Measurements from ENCODE around the gene KCNIP4. TPM values are rescaled to one million over a fixed set of nuclear protein-coding genes. Genes with fewer than 3 reads are reported as not detected.

Gene KCNIP4
- polyA plus RNA-seq, 4 donors: 1.3 to 3.7 TPM; not detected in 2

DNA sequence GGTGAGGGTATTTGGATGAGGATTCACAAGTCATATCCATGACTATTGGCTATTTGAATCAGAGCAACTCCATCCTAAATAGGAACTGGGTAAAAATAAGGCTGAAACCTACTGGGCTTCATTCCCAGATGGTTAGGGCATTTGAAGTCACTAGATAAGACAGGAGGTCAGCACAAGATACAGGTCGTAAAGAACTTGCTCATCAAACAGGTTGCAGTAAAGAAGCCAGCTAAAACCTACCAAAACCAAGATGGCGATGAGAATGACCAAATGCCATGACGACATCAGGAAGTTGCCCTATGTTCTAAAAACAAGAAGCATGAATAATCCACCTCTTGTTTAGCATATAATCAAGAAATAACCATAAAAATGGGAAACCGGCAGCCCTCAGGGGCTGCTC lies 1023.4 kb downstream of the KCNIP4 start:
- no peak overlapping the region for H3K4me3 ChIP-seq (ENCODE audit: low read depth in 1 of 3, low read length in 3 of 3)
- no peak for FAIRE-seq
- H3K9me3 ChIP-seq (ENCODE audit: control insufficient read depth in 2 of 2, insufficient read depth in 1 of 2, low read depth in 1 of 2, low read length in 1 of 2): no peaks in the 10 kb centered on the region
- no peak overlapping the region for H3K27ac ChIP-seq (ENCODE audit: low read depth in 1 of 3, low read length in 2 of 3)
- no peaks in the 10 kb centered on the region for H3K36me3 ChIP-seq (ENCODE audit: control insufficient read depth in 3 of 3, insufficient read depth in 2 of 3, low read depth in 1 of 3, low read length in 3 of 3)
- no peaks in the 10 kb centered on the region for H3K4me1 ChIP-seq (ENCODE audit: control insufficient read depth in 3 of 3, insufficient read depth in 2 of 3, low read depth in 1 of 3, low read length in 2 of 3)
- no peaks in the 10 kb centered on the region for H3K27me3 ChIP-seq (ENCODE audit: control insufficient read depth in 3 of 3, insufficient read depth in 3 of 3, low read length in 3 of 3)
- 69 to 83% (median 77%) methylated on average over 4 of the region's 4 CpGs for WGBS, 3 donors
- DNase-seq: no peak

DNA sequence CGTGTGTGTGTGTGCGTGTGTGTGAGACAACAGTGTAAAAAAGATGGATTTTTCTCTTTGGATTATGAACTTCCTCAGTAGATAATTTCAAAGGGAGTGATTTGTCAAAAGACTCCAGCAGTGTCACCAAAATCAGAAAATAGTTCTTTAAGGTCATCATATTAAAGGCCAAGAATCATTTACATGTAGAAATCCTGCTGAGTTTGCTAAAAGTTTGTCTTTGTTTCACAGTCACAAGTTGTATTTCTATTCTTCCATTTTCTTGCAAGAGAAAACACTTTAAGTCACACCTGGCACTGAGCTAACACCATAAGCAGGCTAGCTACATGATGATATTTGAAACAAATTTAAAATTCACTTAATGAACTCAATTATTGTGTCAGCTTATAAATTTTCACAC lies 1025.6 kb downstream of the KCNIP4 start:
- Histone ChIP-seq H3K4me1 (ENCODE audit: control insufficient read depth in 3 of 3, insufficient read depth in 2 of 3, low read depth in 1 of 3, low read length in 2 of 3) (no peaks in the 10 kb centered on the region), H3K4me3 (ENCODE audit: low read depth in 1 of 3, low read length in 3 of 3) (no peak overlapping the region), H3K27me3 (ENCODE audit: control insufficient read depth in 3 of 3, insufficient read depth in 3 of 3, low read length in 3 of 3) (no peaks in the 10 kb centered on the region), H3K36me3 (ENCODE audit: control insufficient read depth in 3 of 3, insufficient read depth in 2 of 3, low read depth in 1 of 3, low read length in 3 of 3) (no peaks in the 10 kb centered on the region), H3K27ac (ENCODE audit: low read depth in 1 of 3, low read length in 2 of 3) (no peak overlapping the region), H3K9me3 (ENCODE audit: control insufficient read depth in 2 of 2, insufficient read depth in 1 of 2, low read depth in 1 of 2, low read length in 1 of 2) (no peaks in the 10 kb centered on the region)
- DNase-seq (no peak), FAIRE-seq (no peak)
- WGBS, 3 donors: 86 to 91% (median 89%) methylated on average over 2 of the region's 2 CpGs

DNA sequence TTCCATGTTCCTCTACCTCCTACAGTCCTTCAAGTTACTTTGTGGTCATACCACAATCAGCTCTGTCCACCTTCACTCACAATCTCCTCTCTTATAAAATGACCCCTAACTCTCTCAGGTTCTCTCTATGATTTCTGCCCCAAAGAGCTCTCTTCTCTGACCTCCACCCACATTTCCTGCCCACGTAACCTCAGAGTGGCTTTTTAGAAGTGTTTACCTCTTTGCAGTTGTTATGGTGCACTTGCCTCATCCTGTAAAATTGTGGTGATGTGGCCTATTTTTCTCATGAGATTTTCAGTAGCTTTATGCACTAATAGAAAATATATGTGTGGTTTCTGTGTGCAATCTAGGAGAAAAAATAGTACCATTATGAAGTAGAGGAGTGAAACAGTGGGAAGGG lies 1032.5 kb downstream of the KCNIP4 start:
- Histone ChIP-seq H3K9me3 (ENCODE audit: control insufficient read depth in 2 of 2, insufficient read depth in 1 of 2, low read depth in 1 of 2, low read length in 1 of 2) (no peaks in the 10 kb centered on the region), H3K27me3 (ENCODE audit: control insufficient read depth in 3 of 3, insufficient read depth in 3 of 3, low read length in 3 of 3) (no peaks in the 10 kb centered on the region), H3K4me3 (ENCODE audit: low read depth in 1 of 3, low read length in 3 of 3) (no peak overlapping the region), H3K27ac (ENCODE audit: low read depth in 1 of 3, low read length in 2 of 3) (no peak overlapping the region), H3K4me1 (ENCODE audit: control insufficient read depth in 3 of 3, insufficient read depth in 2 of 3, low read depth in 1 of 3, low read length in 2 of 3) (no peaks in the 10 kb centered on the region), H3K36me3 (ENCODE audit: control insufficient read depth in 3 of 3, insufficient read depth in 2 of 3, low read depth in 1 of 3, low read length in 3 of 3) (no peaks in the 10 kb centered on the region)
- FAIRE-seq (no peak), DNase-seq (peak; percentile 1 to 40)
- 40 to 59% (median 42%) methylated on average over 1 of the region's 1 CpG for WGBS, 3 donors

DNA sequence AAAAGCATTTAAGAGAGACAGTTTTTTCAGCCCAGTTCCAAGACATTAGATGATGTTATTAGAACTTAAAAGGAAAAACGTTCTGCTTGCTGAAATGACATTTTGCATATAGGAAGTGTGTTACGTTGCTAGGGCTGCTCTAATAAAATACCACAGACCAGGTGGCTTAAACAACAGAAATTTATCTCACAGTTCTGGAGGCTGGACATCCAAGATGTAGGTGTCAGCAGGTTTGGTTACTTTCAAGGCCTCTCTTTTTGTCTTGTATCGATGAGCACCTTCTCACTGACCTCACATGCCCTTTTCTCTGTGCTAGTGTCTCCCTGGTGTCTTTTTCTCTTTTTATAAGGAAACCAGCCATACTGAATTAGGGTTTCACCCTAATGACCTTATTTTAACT lies 1043.6 kb downstream of the KCNIP4 start:
- Histone ChIP-seq H3K36me3 (ENCODE audit: control insufficient read depth in 3 of 3, insufficient read depth in 2 of 3, low read depth in 1 of 3, low read length in 3 of 3) (no peaks in the 10 kb centered on the region), H3K4me1 (ENCODE audit: control insufficient read depth in 3 of 3, insufficient read depth in 2 of 3, low read depth in 1 of 3, low read length in 2 of 3) (no peaks in the 10 kb centered on the region), H3K9me3 (ENCODE audit: control insufficient read depth in 2 of 2, insufficient read depth in 1 of 2, low read depth in 1 of 2, low read length in 1 of 2) (no peaks in the 10 kb centered on the region), H3K27me3 (ENCODE audit: control insufficient read depth in 3 of 3, insufficient read depth in 3 of 3, low read length in 3 of 3) (no peaks in the 10 kb centered on the region), H3K4me3 (ENCODE audit: low read depth in 1 of 3, low read length in 3 of 3) (no peak overlapping the region), H3K27ac (ENCODE audit: low read depth in 1 of 3, low read length in 2 of 3) (no peak overlapping the region)
- DNase-seq (no peak), FAIRE-seq (no peak)
- WGBS, 3 donors: 65 to 76% (median 70%) methylated on average over 3 of the region's 3 CpGs

DNA sequence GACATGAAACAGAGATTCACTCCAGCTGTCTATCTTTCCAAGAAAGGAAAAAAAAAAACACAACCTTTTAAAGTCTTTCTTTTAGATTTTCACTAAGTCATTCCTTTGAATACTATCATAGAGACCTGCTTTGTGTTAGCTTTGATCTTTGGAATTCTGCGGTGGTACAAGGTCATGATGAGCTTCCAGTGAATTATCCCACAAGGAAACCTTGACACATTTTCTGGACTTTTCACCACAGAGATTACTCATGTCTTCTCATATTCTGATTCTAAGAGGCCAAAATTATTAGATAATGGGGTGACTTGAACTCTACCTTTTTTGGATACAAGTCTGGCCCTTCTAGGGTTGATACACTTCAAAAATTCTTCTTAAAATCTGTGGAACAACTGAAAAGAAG lies 1046.7 kb downstream of the KCNIP4 start:
- no peaks in the 10 kb centered on the region for H3K4me1 ChIP-seq (ENCODE audit: control insufficient read depth in 3 of 3, insufficient read depth in 2 of 3, low read depth in 1 of 3, low read length in 2 of 3)
- no peaks in the 10 kb centered on the region for H3K36me3 ChIP-seq (ENCODE audit: control insufficient read depth in 3 of 3, insufficient read depth in 2 of 3, low read depth in 1 of 3, low read length in 3 of 3)
- H3K27me3 ChIP-seq (ENCODE audit: control insufficient read depth in 3 of 3, insufficient read depth in 3 of 3, low read length in 3 of 3): no peaks in the 10 kb centered on the region
- no peak overlapping the region for H3K4me3 ChIP-seq (ENCODE audit: low read depth in 1 of 3, low read length in 3 of 3)
- no peak overlapping the region for H3K27ac ChIP-seq (ENCODE audit: low read depth in 1 of 3, low read length in 2 of 3)
- H3K9me3 ChIP-seq (ENCODE audit: control insufficient read depth in 2 of 2, insufficient read depth in 1 of 2, low read depth in 1 of 2, low read length in 1 of 2): no peaks in the 10 kb centered on the region
- DNase-seq (no peak), FAIRE-seq (no peak)
- 81 to 91% (median 86%) methylated on average over 1 of the region's 1 CpG for WGBS, 3 donors

DNA sequence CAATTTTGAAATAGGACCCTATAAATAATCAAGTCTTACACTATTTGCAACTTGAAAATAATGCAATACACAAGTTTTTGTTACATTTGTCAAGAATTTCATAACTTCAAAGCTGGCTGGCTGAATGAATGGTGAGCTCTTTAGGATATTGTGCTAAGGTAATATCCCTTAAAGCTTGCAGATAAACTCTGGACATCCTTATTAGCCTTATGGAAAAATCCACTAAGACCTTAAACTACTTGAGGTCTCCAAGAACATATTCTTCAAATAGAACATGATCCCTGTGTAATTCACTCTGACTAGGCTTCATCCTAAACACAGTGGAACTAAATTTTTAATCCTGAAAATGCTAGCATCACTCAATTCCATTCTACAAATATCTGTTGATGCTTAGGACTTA lies 1049.0 kb downstream of the KCNIP4 start:
- Histone ChIP-seq H3K4me3 (ENCODE audit: low read depth in 1 of 3, low read length in 3 of 3) (no peak overlapping the region), H3K4me1 (ENCODE audit: control insufficient read depth in 3 of 3, insufficient read depth in 2 of 3, low read depth in 1 of 3, low read length in 2 of 3) (no peaks in the 10 kb centered on the region), H3K27ac (ENCODE audit: low read depth in 1 of 3, low read length in 2 of 3) (no peak overlapping the region), H3K27me3 (ENCODE audit: control insufficient read depth in 3 of 3, insufficient read depth in 3 of 3, low read length in 3 of 3) (no peaks in the 10 kb centered on the region), H3K9me3 (ENCODE audit: control insufficient read depth in 2 of 2, insufficient read depth in 1 of 2, low read depth in 1 of 2, low read length in 1 of 2) (no peaks in the 10 kb centered on the region), H3K36me3 (ENCODE audit: control insufficient read depth in 3 of 3, insufficient read depth in 2 of 3, low read depth in 1 of 3, low read length in 3 of 3) (no peaks in the 10 kb centered on the region)
- no peak for FAIRE-seq
- DNase-seq: no peak

DNA sequence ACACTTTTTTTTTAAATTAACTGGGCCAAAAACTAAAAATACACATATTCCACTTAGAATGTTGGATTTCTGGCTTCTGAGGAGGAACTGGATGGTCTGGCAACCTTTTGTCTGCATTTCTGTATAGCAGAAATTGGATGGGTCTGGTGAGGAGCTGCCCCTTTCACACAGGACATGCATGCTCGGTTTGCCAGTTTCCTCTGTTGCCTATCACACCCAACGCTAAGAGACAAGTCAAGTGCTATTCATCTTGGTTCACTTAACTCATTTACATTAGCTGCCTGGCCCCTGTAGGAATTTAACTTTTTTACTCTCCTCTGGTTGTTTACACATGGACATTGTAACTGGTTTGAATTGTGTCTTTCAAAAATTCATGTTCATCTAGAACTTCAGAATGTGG lies 1052.6 kb downstream of the KCNIP4 start:
- no peak for DNase-seq
- WGBS, 3 donors: 58 to 80% (median 76%) methylated on average over 2 of the region's 2 CpGs
- no peak overlapping the region for H3K27ac ChIP-seq (ENCODE audit: low read depth in 1 of 3, low read length in 2 of 3)

DNA sequence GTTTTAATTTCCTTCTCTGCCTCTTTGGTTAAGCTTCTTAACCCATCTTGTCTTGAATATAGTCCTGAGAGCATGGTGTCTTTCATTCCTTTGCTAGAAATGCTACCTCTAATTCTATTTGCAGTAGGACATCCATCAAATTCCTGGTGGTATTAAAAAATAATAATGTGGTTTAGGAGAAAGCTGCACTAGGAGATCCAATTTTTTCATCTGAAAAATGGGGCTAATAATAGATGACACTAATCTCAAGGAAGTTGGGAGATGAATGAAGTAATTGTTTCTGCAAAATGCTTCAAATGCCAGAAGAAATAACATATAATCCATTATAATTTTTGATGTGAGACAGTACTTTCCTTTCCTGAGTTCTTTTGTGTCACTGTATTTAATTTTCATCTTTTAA lies 1053.4 kb downstream of the KCNIP4 start:
- H3K4me1 ChIP-seq (ENCODE audit: control insufficient read depth in 3 of 3, insufficient read depth in 2 of 3, low read depth in 1 of 3, low read length in 2 of 3): no peaks in the 10 kb centered on the region
- no peak overlapping the region for H3K27ac ChIP-seq (ENCODE audit: low read depth in 1 of 3, low read length in 2 of 3)
- H3K27me3 ChIP-seq (ENCODE audit: control insufficient read depth in 3 of 3, insufficient read depth in 3 of 3, low read length in 3 of 3): no peaks in the 10 kb centered on the region
- DNase-seq (no peak), FAIRE-seq (no peak)
- no peaks in the 10 kb centered on the region for H3K36me3 ChIP-seq (ENCODE audit: control insufficient read depth in 3 of 3, insufficient read depth in 2 of 3, low read depth in 1 of 3, low read length in 3 of 3)
- no peak overlapping the region for H3K4me3 ChIP-seq (ENCODE audit: low read depth in 1 of 3, low read length in 3 of 3)
- no peaks in the 10 kb centered on the region for H3K9me3 ChIP-seq (ENCODE audit: control insufficient read depth in 2 of 2, insufficient read depth in 1 of 2, low read depth in 1 of 2, low read length in 1 of 2)

More for the DNA sequence above, 1052.6 kb downstream of the KCNIP4 start:
- Histone ChIP-seq H3K4me1 (ENCODE audit: control insufficient read depth in 3 of 3, insufficient read depth in 2 of 3, low read depth in 1 of 3, low read length in 2 of 3) (no peaks in the 10 kb centered on the region), H3K4me3 (ENCODE audit: low read depth in 1 of 3, low read length in 3 of 3) (no peak overlapping the region), H3K27me3 (ENCODE audit: control insufficient read depth in 3 of 3, insufficient read depth in 3 of 3, low read length in 3 of 3) (no peaks in the 10 kb centered on the region), H3K9me3 (ENCODE audit: control insufficient read depth in 2 of 2, insufficient read depth in 1 of 2, low read depth in 1 of 2, low read length in 1 of 2) (no peaks in the 10 kb centered on the region), H3K36me3 (ENCODE audit: control insufficient read depth in 3 of 3, insufficient read depth in 2 of 3, low read depth in 1 of 3, low read length in 3 of 3) (no peaks in the 10 kb centered on the region)
- FAIRE-seq: no peak

DNA sequence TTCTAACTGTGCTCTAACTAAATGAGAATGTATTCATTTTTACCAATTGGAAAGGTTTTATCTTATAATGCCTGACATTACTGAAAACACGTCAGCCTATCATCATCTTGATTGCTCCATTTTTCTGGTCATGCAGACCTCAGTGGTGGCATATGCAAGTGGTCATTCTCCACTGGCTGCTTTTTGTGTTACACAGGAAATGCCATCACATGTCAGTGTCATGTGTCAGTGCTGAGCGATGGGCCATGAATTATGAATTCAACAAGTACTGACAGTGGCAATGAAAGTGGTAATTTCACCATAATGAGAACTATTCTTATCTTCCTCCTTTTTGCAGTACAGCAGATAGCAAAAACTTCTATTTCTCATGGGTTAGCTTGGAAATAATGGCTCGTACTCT lies 1057.8 kb downstream of the KCNIP4 start:
- WGBS, 3 donors: 85 to 86% (median 85%) methylated on average over 3 of the region's 3 CpGs
- H3K4me3 ChIP-seq (ENCODE audit: low read depth in 1 of 3, low read length in 3 of 3): no peak overlapping the region
- H3K27ac ChIP-seq (ENCODE audit: low read depth in 1 of 3, low read length in 2 of 3): no peak overlapping the region
- H3K36me3 ChIP-seq (ENCODE audit: control insufficient read depth in 3 of 3, insufficient read depth in 2 of 3, low read depth in 1 of 3, low read length in 3 of 3): no peaks in the 10 kb centered on the region
- DNase-seq (no peak), FAIRE-seq (no peak)
- H3K4me1 ChIP-seq (ENCODE audit: control insufficient read depth in 3 of 3, insufficient read depth in 2 of 3, low read depth in 1 of 3, low read length in 2 of 3): no peaks in the 10 kb centered on the region
- no peaks in the 10 kb centered on the region for H3K9me3 ChIP-seq (ENCODE audit: control insufficient read depth in 2 of 2, insufficient read depth in 1 of 2, low read depth in 1 of 2, low read length in 1 of 2)
- no peaks in the 10 kb centered on the region for H3K27me3 ChIP-seq (ENCODE audit: control insufficient read depth in 3 of 3, insufficient read depth in 3 of 3, low read length in 3 of 3)
